Limb (tissue), 2 donors: ENCODE results near the gene TRAF5.
"Not testable (repeated sequence)": the region's sequence is repeated elsewhere in the genome, so short reads cannot be mapped to it uniquely, and the experiment has no call there.

Experiments used
- DNase-seq, 2 donors: peaks; one replicate each; pipeline ENCODE4 v3.0.0-alpha.2; 2016; ENCODE audit errors: extremely low spot score in 2 of 2

TRAF5 gene

GRCh38 chr1:211344152-211344618 lies 17.6 kb downstream of the TRAF5 start:
- no peak for DNase-seq

- no peak for DNase-seq
Observed at GRCh38 chr1:211345719-211346118, 19.1 kb downstream of the TRAF5 start.

- no peak for DNase-seq
Observed at GRCh38 chr1:211347077-211347844, 20.6 kb downstream of the TRAF5 start.

- no peak for DNase-seq
Observed at GRCh38 chr1:211348547-211348946, 21.9 kb downstream of the TRAF5 start.

GRCh38 chr1:211349741-211350140 lies 23.1 kb downstream of the TRAF5 start:
- no peak for DNase-seq

GRCh38 chr1:211352055-211352454 lies 25.4 kb downstream of the TRAF5 start:
- not testable (repeated sequence) for DNase-seq

GRCh38 chr1:211352465-211352864 lies 25.8 kb downstream of the TRAF5 start:
- no peak for DNase-seq

- DNase-seq: no peak
Observed at GRCh38 chr1:211352985-211353515, 26.4 kb downstream of the TRAF5 start.

- DNase-seq: no peak
Observed at GRCh38 chr1:211353562-211354212, 27.1 kb downstream of the TRAF5 start.

- no peak for DNase-seq
Observed at GRCh38 chr1:211355873-211356272, 29.2 kb downstream of the TRAF5 start.

- DNase-seq: no peak
Observed at GRCh38 chr1:211356723-211357407, 30.2 kb downstream of the TRAF5 start.

GRCh38 chr1:211358685-211359084 lies 32.1 kb downstream of the TRAF5 start:
- no peak for DNase-seq

- no peak for DNase-seq
Observed at GRCh38 chr1:211359876-211360275, 33.2 kb downstream of the TRAF5 start.

GRCh38 chr1:211361202-211361601 lies 34.6 kb downstream of the TRAF5 start:
- DNase-seq: no peak

- DNase-seq: no peak
Observed at GRCh38 chr1:211369640-211370039, 43.0 kb downstream of the TRAF5 start.

GRCh38 chr1:211370669-211371068 lies 44.0 kb downstream of the TRAF5 start:
- DNase-seq: no peak

GRCh38 chr1:211371406-211372105 lies 44.9 kb downstream of the TRAF5 start:
- DNase-seq: no peak

- no peak for DNase-seq
Observed at GRCh38 chr1:211372463-211372862, 45.8 kb downstream of the TRAF5 start.

- no peak for DNase-seq
Observed at GRCh38 chr1:211375146-211375818, 48.6 kb downstream of the TRAF5 start.

GRCh38 chr1:211375949-211376348 lies 49.3 kb downstream of the TRAF5 start:
- DNase-seq: no peak
